ENCODE measurements around the gene IRX2.

IRX2 gene

DNA sequence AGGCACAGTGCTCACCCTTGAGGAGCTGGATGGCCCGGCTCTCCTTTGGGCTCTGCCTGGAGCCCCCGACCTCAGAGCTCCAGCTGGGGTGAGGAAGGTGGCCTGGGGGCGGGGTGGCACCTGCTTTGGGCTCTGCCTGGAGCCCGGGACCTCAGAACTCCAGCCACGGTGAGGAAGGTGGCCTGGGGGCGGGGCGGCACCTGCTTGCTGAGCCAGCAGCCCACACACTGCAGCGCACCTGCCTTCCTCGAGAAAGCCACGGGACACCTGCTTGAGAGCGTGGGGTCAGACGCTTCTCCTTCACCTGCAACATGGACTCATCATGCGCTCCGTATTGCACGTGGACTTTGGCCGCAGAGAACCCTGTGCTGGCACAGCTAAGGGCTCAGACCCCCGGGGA is 51.8 kb downstream of the IRX2 start:
- no peak overlapping the region for H3K9ac ChIP-seq (ENCODE audit: low read depth, low read length)
- H3K9me3 ChIP-seq (ENCODE audit: insufficient read depth, low read depth, low read length) = no peaks in the 10 kb centered on the region
- no peaks in the 10 kb centered on the region for H3K27me3 ChIP-seq (ENCODE audit: insufficient read depth, low read length)
- H3K4me1 ChIP-seq (ENCODE audit: insufficient read depth, low read length) = no peaks in the 10 kb centered on the region
- H3K36me3 ChIP-seq (ENCODE audit: insufficient read depth, low read length) = no peaks in the 10 kb centered on the region
- H3K4me3 ChIP-seq (ENCODE audit: low read length) = no peak overlapping the region
- WGBS = 96% methylated on average over 17 of the region's 17 CpGs
- no peak overlapping the region for H3K27ac ChIP-seq (ENCODE audit: low read depth, low read length)

GRCh38 chr5:2699231-2699630 is 52.2 kb downstream of the IRX2 start:
- no peaks in the 10 kb centered on the region for H3K9me3 ChIP-seq (ENCODE audit: insufficient read depth, low read depth, low read length)
- H3K4me3 ChIP-seq (ENCODE audit: low read length) = no peak overlapping the region
- H3K36me3 ChIP-seq (ENCODE audit: insufficient read depth, low read length) = no peaks in the 10 kb centered on the region
- no peaks in the 10 kb centered on the region for H3K27me3 ChIP-seq (ENCODE audit: insufficient read depth, low read length)
- H3K4me1 ChIP-seq (ENCODE audit: insufficient read depth, low read length) = no peaks in the 10 kb centered on the region
- WGBS = 93% methylated on average over 8 of the region's 8 CpGs
- no peak overlapping the region for H3K9ac ChIP-seq (ENCODE audit: low read depth, low read length)
- no peak overlapping the region for H3K27ac ChIP-seq (ENCODE audit: low read depth, low read length)

DNA sequence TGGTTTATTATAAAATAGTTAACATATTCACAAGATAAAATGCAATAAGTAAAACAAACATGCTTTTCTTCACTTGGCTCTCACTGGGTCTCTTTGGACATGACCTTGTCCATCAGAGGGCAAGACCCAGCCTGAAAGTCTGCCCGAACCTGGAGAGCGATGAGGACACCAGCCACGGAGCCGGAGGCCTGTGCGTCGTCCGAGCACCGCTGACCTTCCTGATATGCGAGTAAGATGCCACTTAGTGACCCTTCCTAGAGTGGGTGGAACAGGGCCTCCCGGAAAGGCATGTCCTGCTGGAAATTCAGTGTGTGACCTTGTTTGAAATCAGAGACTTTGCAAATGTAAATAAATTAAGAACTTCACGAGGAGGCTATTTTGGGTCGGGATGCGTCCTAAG is 52.9 kb downstream of the IRX2 start:
- 94% methylated on average over 13 of the region's 13 CpGs for WGBS
- Histone ChIP-seq H3K4me3 (ENCODE audit: low read length) (no peak overlapping the region), H3K27me3 (ENCODE audit: insufficient read depth, low read length) (no peaks in the 10 kb centered on the region), H3K27ac (ENCODE audit: low read depth, low read length) (no peak overlapping the region), H3K4me1 (ENCODE audit: insufficient read depth, low read length) (no peaks in the 10 kb centered on the region), H3K9ac (ENCODE audit: low read depth, low read length) (no peak overlapping the region), H3K36me3 (ENCODE audit: insufficient read depth, low read length) (no peaks in the 10 kb centered on the region), H3K9me3 (ENCODE audit: insufficient read depth, low read depth, low read length) (no peaks in the 10 kb centered on the region)

DNA sequence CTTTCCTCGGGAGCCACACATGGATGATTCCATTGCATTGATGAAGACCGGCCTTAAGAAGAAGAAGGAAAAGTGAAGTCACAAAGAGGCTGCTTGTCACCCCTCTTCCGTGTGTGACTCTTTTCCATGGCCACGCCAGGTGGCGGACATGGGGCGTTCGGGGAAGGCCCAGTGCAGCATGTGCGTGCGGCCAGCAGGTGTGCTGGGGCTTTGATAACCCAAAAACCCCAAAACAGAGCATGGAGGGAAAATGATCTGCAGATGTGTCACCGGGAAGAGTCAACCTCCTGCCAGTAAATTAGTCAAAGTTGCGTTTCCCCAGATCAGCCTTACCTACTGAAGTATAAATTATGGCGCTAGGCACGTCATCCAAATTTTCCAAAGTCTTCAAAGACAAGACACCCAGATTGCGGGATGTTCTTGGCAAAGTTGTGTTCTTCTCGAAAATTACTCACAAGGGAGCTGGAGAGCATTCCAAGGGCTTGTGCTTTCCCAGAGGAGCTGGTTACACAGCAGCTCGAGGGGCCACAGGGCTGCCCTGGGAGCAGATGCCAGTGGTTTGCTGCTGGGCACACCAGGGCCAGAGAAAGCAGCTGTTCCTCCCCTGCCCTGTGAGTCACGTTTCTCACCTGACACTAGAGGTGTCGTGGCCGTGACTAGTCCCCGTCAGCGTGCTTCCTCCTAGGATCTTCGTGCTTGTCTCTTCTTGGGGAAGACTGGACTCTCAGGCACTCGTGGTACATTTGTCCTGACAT is 53.9 kb downstream of the IRX2 start:
- no peaks in the 10 kb centered on the region for H3K27me3 ChIP-seq (ENCODE audit: insufficient read depth, low read length)
- no peaks in the 10 kb centered on the region for H3K36me3 ChIP-seq (ENCODE audit: insufficient read depth, low read length)
- no peak overlapping the region for H3K9ac ChIP-seq (ENCODE audit: low read depth, low read length)
- H3K27ac ChIP-seq (ENCODE audit: low read depth, low read length) = no peak overlapping the region
- no peaks in the 10 kb centered on the region for H3K9me3 ChIP-seq (ENCODE audit: insufficient read depth, low read depth, low read length)
- no peaks in the 10 kb centered on the region for H3K4me1 ChIP-seq (ENCODE audit: insufficient read depth, low read length)
- H3K4me3 ChIP-seq (ENCODE audit: low read length) = no peak overlapping the region
- 95% methylated on average over 23 of the region's 23 CpGs for WGBS

DNA sequence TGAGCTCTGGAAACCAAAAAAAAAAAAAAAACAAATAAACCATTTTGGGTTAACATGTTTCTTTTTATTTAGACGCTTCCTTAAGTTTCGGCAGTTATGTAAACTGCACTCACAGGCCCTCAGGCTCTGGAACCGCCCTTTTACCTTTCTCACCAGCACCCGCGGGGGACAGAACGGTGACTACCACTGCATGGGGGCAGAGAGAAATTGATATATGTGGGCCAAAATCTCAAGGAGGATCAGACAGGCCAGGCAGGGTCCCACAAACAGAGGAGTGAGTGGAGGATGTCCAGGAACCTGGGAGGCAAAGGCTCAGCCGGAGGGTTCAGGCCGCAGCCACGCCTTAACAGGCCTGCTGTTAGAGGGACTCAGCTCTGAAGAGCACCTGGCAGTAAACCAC is 54.4 kb downstream of the IRX2 start:
- no peaks in the 10 kb centered on the region for H3K27me3 ChIP-seq (ENCODE audit: insufficient read depth, low read length)
- H3K27ac ChIP-seq (ENCODE audit: low read depth, low read length) = no peak overlapping the region
- H3K36me3 ChIP-seq (ENCODE audit: insufficient read depth, low read length) = no peaks in the 10 kb centered on the region
- H3K4me1 ChIP-seq (ENCODE audit: insufficient read depth, low read length) = no peaks in the 10 kb centered on the region
- 97% methylated on average over 9 of the region's 9 CpGs for WGBS
- no peak overlapping the region for H3K4me3 ChIP-seq (ENCODE audit: low read length)
- H3K9ac ChIP-seq (ENCODE audit: low read depth, low read length) = no peak overlapping the region
- H3K9me3 ChIP-seq (ENCODE audit: insufficient read depth, low read depth, low read length) = no peaks in the 10 kb centered on the region
